ENCODE measurements around the gene C2orf78.

GRCh38 chr2:73736855-73737779, 46.9 kb upstream of the C2orf78 start, which contains the start of gene TPRKB:
- TF ChIP-seq POLR2AphosphoS5 (IDR thresholded peaks at IDR 0.05) (peak in 2 of 3 donors; percentile 74 to 89), POLR2A (IDR thresholded peaks at IDR 0.05) (no peak), CTCF (IDR thresholded peaks at IDR 0.05) (no peak), EP300 (IDR thresholded peaks at IDR 0.05) (no peak)
